HTERT RPE-1 (cell line): Measurements from ENCODE around the gene TEDC1.

Experiments
- in situ Hi-C: fragments of 300-500 bp; cut with MboI; formaldehyde crosslinking; loops from 4 replicates; pipeline ENCODE4 v1.14.3; 2020; ENCODE audit warnings: low sequenced_read_pairs

TEDC1 gene

DNA sequence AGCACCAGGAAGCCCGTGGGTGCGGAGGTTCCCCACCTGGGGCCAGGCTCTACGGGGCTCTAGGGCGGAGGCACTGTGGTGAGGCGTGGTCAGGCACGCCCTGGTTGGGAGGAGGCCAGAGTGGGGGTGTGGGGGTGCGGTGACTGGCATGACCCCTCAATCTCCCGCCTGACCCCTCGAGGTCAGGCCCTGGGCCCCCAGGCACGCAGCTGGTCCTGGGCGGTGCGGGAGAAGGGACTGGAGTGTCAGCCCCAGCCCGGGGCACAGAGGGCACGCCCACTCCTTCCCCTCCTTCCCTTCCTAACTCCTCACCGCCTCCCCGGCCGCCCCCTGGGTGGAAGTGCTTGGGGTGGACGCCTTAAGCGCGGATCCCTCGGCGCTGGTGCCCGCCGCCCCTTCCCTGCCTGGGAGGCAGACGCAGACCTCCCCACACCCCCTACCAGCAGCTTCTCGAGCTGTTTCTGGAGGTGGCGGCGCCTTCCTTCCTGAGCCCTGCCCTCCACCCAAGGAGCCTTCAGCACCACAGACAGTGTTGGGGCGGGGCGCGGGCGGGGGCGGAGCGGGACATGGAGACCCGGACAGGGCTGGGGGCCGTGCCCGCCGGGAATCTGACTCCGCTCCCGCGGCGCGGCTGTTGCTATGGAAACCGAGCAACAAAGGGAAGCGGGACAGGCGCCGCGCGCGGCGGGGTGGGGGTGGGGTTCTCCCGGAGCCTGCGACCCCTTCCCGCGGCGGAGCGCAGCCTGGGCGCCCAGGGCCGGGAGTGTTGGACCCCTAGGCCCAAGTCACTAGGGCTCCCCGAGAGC is 17.2 kb upstream of the TEDC1 start:
- in situ Hi-C loops = no loop called here

DNA sequence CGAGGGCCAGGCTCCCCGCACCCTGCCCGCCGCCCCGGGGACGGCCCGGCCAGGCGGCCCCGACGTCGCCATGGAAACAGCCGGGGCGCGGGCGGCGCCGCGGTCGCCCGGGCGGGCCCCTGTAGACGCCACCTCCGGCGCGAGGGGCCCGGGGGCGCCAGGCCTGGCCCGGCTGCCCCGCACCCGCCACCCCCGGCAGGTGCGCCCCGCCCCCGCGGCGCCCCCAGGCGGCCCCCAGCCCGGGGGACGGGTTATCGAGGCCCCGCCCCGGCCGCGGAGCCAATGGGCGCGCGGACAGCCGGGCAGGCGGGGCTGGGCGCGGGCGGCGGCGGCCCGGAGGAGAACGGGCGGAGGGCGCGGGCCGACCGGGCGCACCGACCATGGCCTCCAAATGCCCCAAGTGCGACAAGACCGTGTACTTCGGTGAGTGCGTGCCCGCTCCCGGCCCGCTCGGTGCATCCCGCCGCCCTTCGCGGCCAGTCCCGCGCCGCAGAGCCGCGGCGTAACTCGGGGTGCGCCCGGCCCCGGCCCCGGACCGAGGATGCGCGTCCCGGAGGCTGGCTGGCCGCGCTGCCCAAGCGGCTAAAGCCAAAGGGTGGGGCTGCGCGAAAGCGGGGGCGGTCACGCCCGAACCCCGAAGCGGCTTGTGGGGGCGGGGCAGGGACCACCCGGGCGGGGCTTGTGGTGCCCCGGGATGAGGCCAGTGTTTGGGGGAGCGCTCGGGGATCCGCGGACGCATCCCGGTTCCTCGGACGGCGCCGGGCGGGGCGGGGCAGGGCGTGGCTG is 16.4 kb upstream of the TEDC1 start, which contains the start of gene CRIP2:
TSS of gene CRIP2 (plus strand) at position 339 of the 786 bp plus-strand sequence. CDS start at position 381, 42 bp downstream.
- in situ Hi-C loops = no loop called here

DNA sequence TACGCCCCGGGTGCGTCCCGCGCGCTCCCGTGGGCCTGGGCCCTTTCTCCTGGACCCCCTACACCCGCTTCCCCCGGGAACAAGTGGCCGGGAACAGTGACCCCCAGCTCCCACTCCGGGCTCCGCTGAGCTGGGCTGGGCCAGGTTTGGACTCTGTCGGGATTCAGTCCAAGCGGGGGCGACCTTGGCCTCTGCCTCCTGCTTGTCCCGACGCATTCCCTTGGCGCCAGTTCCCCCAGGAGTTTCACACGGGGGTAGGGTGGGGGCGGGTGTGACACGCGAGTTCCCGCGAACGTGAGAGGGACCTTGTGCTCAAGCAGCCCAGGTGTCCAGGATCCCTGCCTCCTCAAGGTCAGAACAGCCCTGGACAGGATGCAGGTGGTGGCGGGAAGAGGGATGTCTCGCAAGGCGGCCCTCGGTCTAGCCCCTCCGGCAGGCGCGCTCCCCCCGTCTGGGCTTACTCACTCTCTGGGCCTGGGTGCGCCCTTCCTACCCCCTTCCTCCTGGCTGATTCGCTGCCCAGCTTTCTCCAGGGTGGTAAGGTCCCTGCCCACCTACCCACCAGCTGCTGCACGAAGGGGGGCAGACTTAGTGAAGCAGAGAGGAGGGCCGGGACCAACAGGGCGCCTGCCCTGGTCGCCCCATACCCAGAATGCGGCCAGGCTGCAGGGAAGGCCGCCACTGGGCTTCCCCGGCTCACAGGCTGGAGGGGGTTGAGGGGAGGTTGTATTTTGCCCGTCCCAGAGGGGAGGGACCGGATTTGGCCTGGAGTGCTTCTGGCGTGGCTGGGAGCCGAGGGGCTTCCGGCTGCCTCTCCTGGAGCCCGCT is 15.6 kb upstream of the TEDC1 start:
- in situ Hi-C loops = no loop called here

GRCh38 chr14:105476097-105476830 is 14.8 kb upstream of the TEDC1 start:
- in situ Hi-C loops = no loop called here

GRCh38 chr14:105476831-105477659 is 14.0 kb upstream of the TEDC1 start:
- in situ Hi-C loops = no loop called here

- in situ Hi-C loops = no loop called here
Measured at GRCh38 chr14:105477660-105478397, 13.2 kb upstream of the TEDC1 start.

- in situ Hi-C loops = no loop called here
Measured at GRCh38 chr14:105478398-105479251, 12.4 kb upstream of the TEDC1 start.

DNA sequence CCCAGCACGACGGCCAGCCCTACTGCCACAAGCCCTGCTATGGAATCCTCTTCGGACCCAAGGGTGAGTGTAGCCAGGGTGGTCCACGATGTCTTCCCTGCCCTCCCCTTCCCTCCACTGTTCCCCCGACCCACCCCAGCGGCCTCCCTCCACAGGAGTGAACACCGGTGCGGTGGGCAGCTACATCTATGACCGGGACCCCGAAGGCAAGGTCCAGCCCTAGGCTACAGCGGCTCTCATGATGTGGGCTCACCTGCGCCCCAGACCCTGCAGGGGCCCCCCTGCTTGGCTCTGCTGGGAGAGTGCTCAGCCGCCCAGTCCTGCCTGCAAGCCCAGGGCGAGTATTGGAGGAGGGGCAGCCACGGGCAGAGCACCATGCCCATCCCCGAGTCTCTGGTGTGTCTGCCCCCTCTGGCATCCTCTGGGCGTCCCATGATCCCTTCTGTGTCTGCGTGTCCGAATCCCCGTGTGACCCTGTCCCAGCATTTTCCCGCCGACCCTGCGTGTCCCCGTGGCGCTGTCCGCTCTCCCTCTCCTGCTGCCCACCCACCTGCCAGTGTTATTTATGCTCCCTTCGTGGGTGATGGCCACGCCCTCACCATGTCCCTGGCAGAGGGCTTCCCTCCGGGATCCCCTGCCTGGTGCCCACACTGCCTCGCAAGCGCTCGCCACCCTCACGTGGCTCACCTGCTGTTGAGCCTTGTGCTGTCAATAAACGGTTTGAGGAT is 11.5 kb upstream of the TEDC1 start:
- in situ Hi-C loops = no loop called here

DNA sequence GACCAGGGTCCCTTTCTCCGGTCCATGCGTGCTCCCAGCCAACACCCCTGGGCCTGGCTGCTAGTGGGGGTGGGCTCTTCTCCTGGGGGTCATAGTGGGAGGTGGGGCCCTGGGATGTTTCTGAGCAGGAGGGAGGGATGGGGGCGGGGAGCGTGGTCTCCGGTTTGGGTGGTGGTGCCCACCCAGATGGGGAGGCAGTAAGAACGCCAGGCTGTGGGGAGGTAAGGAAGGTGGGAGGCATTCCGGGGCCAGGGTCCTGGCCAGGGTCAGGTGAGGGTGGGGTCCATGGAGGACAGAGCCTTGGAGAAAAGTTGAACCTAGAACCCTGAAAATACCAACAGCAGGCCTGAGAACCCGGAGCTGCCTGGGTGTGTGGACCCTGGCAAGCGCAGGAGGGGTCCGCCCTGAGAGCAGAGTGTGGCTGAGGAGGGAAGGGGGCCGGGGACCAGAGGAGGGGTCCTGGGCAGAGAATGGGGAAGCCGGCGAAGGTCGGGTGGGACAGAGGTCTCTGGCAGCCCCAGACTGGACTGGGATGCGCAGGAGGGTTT is 10.8 kb upstream of the TEDC1 start:
- in situ Hi-C loops = no loop called here

- in situ Hi-C loops = no loop called here
Measured at GRCh38 chr14:105480807-105481801, 9.9 kb upstream of the TEDC1 start.

- in situ Hi-C loops = no loop called here
Measured at GRCh38 chr14:105481886-105482457, 9.1 kb upstream of the TEDC1 start.

- in situ Hi-C loops = no loop called here
Measured at GRCh38 chr14:105482486-105483110, 8.4 kb upstream of the TEDC1 start.

DNA sequence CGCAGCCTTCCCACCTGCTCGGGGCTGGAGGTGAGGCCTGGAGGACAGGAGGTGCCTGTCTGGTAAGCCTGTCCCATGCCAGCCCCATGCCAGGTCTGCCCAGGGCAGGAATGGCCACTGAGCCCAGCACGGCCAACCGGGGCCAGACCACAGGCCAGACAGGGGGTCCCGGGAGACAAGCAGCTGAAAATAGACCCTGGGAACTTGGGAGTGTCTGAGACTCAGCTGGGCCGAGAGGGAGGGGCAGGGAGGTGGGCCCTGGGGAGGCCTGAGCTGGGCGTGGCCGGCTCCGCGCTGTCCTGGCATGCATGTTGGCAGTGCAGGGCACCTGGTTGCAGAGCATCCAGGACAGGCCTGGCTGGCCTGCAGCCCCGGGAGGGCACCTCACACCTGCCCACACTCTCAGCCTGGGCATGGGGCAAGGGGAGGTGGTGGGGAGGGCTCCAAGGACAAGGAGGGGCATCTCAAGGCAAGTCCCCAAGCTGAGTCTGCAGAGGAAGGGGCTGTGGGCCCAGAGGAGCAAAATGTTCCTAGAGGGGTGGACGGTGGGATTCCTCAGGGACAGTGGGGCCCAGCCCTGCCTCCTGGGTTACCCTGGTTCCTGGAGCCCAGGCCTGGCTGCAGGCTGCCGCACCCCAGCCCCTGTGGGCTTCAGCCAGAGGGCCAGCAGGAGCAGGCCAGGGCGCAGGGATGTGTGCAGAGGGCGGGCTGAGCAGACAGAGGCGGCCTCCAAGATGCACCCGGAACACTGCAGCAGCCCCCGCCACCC is 7.6 kb upstream of the TEDC1 start:
- in situ Hi-C loops = no loop called here
